GM21360 (cell line): Measurements from ENCODE around the gene DNAH6.
A peak's percentile ranks its signal among the peaks of the same experiment; 100 is the strongest.

Experiments used
- ATAC-seq: cut with Tn5 transposase; IDR thresholded peaks from one replicate; pipeline ENCODE4 v1.9.1; 2021; ENCODE audit warnings: mild to moderate bottlenecking, moderate library complexity; ENCODE audit not compliant: unreplicated experiment

Gene DNAH6

DNA sequence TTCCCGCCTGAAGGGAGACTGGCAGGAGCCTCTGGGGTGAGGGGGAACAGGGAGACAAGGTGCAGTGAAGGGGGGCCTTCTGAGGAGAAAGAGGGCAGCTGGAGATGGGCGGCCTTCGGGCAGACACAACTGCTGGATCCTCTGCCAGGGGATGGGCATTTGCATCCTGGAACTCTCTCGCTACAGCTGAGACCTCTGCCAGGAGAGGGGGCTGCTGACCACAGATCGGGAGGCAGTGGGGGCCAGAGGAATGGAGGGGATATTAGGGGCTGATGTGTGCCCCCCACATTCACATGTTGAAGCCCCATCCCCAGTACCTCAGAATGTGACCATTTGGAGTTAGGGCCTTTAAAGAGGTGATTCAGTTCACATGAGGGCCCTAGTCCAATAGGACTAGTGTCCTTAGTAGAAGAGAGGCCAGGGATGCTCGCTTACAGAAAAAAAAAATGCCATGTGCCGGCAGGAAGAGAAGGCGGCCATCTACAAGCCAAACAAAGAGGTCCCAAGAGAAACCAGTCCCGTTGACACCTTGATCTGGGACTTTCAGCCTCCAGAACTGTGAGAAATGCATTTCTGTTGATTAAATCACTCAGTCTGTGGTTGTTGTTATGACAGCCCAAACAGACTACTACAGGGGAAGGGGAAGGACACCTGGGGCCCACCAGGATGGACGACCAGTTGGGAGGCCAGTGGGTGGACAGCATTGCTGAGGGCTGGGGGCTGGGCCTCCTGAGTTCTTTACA, 314.6 kb downstream of the DNAH6 start:
- no peak for ATAC-seq

DNA sequence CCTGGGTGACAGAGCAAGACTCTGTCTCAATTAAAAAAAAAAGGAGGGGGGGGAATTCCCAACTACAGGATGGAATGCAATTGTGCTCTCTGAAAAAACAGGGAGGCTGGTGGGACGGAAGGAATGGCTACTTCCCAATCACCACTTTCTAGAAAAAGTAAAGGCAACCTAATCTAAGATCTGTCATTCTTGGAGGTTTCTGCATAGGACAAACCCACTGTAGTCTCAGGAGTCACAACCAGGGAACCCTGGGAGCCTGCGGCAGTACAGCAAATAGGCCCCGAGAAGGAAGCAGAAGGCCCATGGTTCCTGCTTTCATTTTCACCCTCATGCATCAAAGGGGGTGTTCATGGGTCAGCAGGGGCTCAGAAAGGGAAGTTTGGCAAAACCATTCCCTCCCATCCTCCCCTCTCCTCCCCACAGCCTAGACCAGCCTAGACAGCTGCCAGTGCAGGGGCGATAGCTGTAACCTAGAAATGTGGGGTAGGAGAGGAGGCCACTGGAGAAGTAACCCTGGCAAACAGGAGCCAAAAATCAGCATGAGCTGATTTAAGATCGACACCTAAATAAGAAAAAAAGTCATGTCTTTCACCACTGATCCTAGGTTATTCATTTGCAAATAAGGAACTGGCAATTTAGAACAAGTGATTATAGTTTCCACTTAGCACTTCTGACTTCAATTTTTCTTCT, 316.6 kb downstream of the DNAH6 start:
- peak; percentile 72 for ATAC-seq

DNA sequence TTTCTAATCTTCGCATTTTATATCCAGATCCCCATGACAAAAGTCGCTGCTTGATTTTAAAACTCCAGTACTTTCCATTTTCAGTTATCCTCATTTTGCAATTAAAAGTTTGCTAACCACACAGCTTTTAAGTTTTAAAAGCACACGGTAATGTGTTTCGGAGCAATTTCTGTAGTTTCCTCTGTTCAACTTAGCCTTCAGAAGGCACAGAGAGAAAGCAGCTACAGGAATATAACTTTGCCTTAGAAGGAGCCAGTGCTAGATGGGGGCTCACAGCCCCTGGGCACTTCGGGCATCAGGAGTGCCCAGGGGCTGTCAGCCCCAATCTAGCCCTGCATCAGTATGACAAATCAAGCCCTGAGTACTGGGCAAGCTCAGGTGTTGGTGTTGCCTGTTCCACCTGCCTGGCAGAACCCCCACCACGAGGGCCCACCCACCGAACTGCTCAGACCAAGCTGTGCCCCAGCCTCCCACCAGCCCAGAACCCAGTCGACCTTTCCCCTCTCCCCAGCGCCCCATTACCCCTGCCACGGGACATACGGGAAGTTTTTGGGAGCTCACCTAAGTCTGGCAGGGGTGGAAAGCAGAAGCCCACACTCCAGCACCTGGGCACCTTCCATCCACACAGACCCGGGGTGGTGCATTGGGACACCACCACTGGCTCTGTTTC, 317.3 kb downstream of the DNAH6 start:
- no peak for ATAC-seq

DNA sequence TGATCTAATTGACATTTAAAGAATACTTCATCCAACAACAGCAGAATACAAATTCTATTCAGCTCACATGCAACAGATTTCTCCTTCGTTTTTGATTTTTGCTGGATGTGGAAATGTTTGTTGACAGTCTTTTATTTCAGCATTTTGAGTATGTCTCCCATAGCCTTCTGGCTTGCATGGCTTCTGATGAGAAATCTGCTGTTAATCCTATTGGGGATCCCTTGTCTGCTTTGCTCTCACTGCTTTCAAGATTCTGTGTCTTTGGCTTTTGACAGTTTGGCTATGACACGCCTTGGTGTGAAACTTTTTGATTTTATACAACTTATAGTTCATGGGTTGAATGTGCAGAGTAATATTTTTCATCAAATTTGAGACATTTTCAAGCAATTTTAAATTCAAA, 319.9 kb downstream of the DNAH6 start:
- no peak for ATAC-seq

DNA sequence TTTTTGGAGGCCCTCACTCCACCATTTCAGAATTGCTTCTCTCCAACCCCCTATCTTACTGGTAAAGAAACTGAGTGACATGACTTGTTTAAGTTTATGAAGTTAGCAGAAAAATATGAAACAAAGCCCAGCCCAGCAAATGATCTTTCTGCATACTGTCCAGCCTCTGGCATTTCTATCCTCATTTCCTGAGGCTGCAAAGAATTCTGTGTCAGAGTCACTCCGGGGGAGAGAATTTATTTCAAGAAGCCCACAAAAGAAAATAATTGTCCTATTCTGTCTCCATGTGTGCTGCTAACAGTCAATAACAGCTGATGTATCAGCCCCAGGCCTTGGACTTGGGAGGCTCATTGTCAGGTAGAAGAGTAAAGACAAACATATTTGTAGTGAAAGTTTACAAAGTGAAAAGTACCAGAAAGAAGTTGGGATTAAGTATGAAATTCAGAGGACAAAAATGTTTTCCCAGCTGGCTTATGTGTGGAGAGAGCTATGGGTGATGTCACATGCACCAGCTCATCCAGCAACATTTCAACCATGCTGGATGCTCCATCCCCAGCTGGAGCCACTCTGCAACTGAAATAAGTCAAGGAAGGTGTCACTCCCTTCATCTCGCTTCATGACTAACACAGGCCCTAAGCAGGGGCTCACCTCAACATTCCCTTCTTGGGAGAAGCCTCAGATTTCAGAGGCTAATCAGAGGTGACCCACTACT, 322.3 kb downstream of the DNAH6 start:
- ATAC-seq: no peak

DNA sequence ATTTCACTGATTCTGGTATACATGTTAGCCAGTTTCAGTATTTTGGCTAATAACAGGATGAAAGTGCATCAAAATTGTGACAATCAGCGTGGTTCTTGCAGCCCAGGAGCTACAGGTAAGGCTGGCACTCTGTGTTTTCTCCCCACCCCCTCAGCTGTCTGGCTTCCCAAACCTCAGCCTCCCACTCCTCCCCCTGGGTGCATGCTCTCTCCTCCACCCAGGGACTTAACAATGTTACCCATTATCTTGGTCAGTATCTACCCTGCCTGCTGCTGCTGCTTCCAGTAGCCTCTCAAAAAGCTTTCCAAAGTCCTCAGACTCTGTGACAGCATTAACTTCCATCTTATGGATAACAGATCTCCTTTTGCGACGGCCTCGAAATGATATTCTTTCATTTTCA, 323.6 kb downstream of the DNAH6 start:
- ATAC-seq: no peak

DNA sequence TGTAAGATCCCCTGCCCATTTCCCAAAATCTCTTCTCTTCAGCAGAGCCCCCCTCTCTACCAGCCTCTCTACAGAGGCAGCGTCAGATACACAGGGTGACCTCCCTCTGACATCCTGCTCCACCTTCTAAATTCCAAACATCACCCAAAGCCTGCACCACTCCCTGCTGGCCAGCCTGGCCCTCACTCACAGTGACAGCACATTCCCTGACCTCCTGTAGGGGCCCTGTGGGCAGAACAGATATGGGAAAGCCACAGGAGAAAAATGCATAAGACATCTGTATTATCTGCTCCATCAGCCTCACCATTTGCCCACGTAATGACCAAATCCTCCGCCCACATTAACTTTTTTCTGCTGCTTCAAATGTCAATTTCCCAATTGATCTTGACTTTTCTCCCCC, 324.0 kb downstream of the DNAH6 start:
- ATAC-seq: no peak

DNA sequence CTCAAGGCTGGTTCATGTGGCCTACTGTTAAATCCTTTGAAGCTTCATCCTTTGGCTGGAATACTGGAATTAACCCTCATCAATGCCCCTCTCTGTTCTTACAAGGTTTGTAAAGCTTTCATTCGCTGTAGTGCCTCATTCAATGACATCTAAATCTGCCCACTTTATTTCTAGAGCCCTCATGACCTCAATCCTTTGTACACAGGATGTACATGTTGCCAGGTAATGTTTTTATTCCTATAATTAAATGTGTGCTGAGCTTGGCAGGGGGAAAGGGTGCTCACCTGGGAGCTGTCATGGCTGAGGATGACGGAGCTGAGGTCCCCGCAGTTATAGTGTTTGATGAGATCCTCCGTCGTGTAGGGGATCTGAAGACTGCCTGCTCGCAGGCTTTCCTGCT, 325.3 kb downstream of the DNAH6 start:
- ATAC-seq: no peak

DNA sequence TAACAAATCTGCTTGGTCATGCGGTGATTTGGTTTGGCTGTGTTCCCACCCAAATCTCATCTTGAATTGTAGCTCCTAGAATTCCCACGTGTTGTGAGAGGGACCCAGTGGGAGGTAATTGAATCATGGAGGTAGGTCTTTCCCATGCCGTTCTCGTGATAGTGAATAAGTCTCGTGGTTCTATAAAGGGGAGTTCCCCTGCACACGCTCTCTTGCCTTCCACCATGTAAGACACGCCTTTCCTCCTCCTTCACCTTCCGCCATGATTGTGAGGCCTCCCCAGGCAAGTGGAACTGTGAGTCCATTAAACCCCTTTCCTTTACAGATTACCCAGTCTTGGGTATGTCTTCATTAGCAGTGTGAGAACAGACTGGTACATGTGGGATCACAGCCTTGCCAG, 327.8 kb downstream of the DNAH6 start:
- ATAC-seq: no peak

DNA sequence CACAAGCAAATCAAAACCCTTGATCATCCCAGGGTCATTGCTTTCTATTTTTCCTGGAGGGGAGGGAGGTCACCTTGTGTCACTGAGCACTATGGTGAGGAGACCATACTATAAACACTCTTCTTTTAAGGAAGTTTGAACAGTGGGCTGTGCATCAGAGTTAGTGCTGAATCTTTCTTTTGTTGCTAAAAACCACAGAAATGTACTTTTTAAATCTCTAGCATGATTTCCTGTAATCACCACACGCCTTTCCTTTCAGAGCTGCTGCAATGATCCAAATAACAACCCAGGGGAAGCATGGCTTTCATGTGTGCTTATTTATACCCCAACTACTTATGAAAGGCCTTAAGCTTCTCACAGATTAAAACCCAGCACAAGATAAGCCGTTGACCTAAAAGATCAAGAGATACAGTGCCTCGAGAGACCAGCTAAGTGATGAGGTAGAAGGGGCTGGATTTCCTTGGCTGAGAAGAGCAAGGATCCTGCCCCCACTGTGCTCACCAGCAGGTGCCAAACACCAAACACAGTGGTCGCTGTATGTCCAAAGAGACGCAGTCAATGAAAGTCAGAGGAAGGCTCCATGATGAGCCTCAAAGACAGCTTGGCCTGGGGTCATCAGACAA, 329.9 kb downstream of the DNAH6 start:
- ATAC-seq: no peak

DNA sequence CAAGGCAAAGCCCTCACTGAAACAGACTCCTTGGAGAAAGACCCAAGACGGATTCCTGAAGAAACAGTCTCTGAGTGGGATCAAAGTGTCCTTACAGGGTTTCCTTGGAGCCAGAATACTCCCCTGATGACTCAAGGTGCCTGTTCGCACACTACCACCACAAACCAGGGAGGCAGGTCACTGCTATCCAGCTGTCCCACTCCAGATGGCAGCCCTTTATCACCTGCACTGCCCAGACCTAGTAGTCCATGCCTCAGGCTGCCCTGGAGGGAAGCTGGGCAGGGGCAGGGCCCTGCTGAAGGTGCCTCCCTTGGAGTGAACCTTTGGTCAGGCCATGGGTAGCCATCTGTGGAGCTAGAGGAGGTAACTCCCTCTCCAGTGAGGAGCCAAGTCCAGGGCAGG, 330.4 kb downstream of the DNAH6 start:
- no peak for ATAC-seq

DNA sequence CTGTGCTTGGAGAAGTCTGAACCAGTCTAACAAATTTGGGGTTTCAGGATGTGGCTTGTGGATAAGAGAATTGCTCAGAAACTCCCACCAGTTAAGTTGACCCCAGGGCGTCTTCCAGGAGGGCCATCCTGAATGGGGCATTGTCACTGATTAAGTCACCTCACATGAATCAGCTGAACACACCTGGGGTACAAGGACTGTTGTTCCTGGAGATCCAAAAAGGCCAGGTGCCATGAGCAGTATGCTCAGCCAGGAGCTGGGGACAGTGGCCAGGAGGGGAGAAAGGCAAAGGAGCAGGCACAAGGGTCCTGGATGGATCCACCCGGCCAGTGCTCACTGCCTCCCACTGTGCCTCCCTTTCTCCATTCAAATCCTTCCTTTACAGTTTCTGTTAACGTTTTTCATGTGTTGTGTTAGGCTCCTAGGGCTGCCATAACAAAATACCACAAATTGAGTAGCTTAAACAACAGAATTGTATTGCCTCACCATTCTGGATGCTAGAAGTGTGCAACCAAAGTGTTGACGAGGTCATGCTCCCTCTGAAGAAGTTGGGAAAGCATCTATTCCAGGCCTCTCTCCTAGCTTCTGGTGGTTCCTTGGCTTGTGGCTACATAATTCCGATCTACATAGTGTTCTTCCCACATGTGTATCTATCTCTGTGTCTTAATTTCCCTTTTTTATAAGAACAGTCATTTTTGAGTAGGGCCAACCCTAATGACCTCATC, 331.2 kb downstream of the DNAH6 start:
- no peak for ATAC-seq

DNA sequence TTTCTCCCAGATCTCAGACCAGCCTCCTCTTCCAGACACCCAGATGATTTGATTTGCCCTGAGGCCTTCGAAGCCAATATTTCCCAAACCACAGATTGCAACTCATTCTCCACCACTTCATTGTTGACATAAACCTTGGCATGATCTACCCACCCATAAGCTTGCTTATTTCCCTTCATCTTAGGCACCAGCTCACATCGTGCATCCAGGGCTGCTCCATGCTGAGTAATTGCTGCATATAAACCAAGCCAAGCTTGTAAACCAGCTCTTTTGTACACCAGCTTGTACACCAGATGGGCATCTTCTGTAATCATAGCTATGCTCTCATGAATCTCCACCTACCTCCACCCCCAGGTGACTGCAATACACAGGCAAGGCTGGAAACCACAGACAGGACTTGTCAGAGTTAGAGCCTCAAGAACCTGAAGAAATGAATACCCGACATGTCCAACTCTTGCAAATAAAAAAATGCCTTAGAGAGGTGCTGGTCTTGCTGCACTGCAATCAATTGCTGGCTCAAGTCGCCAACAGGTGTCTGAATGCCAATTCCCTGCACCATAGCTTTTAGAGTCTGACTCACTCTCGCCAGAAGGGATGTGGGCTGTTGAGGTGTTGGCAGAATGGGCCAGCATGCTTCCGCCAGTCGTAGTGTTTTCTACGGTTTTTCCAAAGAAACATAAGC, 333.1 kb downstream of the DNAH6 start:
- no peak for ATAC-seq

DNA sequence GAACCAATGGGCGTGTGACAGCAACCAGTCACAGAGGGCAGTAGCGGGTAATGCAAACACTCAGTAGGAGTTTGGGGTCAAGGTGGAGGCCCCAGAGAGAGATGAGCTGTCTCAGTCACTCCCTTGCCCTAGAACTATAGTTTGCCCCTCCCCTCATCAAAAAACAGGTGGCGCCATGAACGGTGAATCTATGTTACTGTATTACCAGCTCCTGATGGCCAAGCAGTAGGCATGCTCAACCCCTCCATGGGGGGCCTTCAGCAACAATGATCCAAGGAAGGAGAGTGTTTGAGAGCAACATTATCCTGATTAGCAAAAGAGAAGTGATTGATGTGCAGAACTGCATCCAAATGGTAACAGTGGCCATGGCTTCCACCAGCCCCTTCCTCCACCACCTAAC, 334.2 kb downstream of the DNAH6 start:
- no peak for ATAC-seq

DNA sequence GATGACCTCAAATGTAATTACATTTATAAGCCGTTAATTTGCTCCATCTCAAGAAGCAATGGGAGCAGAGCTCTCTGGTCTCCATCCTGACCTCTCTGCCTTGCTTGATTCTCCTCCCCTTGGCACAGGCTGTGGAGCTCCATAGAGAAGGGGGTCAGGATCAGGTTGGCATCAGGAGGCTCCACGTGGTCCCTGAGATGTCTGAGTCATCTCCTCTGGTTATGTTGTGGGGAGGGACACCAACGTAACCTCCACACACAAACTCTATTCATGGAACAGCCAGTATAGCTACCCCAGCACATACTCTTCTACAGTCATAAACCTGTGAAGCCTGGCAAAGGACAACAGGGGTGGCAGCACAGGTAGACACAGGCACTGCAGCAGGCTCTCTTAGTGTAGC, 335.6 kb downstream of the DNAH6 start:
- ATAC-seq: no peak

DNA sequence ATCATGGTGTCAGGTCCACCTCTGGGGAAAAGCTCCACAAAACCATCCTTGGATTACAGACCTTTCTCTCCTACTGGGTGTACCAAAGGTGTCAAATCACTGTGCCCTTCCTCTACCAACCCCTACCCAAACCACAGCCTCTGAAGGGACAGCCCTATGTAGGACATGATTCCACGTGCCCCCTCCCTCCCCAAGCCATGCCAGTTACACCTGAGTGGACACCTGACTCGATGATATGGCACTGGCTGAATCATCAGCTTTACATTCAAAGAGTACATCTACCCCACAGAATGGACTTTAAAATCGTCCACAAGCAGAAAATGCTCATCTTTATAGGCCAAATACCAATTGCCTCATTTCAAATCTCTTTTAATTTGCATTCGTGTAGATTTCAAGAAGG, 338.6 kb downstream of the DNAH6 start:
- ATAC-seq: no peak

DNA sequence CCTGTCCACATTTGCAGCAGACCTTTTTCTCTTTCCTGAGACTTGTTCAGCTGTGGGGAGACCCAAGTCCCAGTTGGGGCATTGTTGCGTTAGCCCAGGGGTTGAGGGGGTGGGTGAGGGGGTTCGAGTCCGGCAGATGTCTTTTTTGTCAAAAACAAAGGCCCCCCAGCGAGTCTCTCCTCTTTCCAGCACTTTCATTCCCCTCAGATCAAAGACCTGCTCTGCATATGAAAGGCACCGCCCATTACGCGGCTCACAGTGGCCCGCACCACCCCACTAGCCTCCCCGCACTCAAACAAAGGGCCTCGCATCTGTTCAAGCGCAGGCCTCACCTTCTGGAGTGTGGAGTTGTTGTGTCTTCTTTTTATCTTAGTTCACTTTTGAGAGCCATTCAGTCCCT, 339.4 kb downstream of the DNAH6 start:
- ATAC-seq: no peak

DNA sequence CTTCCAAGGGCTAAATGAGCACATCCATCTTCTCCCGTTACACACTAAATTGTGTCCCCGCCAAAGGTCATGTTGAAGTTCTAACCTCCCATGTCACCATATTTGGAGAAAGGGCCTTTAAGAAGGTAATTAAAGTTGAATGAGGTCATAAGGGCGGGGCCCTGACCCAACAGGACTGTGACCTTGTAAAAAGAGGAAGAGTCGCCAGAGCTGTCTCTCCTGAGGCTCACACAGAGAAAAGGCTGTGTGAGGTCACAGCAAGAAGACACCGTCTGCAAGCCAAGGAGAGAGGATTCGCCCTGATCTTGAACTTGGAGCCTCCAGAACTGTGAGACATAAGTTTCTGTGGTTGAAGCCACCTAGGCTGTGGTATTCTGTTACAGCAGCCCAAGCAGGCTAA, 340.5 kb downstream of the DNAH6 start:
- ATAC-seq: no peak

DNA sequence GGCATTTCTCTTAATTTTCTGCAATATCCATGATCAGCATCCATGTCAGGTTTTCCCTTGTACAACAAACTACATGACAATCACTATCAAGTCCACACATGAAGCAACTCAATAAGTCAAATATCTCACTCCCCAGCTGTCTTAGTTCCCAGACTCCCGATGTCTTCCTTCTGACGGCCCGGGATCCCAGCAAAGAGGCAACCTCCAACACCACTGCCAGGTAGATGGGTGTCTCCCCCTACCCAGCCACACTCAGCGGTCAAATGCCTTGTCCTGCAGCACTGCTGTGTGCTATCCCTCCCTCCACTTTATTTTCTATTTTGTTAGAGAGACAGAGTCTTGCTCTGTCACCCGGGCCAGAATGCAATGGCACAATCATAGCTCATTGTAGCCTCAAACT, 341.3 kb downstream of the DNAH6 start:
- ATAC-seq: no peak

DNA sequence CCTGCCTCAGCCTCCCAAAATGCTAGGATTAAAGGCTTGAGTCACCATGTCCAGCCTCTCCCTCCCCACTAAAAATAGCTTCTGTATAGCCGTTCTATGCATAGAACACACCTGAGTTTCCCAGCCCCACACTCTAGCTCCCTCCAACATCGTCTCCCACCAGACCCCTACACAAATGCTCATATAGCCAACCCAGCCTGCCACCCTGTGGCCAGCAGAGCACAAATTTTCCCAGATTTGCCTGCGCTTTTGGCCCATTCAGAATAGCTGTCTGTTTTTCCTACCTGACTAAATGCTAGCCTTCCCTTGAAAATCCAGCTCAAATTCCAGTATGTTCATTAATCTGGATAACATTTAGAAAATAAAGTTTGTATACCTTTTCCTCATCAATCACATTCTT, 341.8 kb downstream of the DNAH6 start:
- no peak for ATAC-seq
